Transverse colon (tissue), 3 donors: Measurements from ENCODE around the gene HDAC4.

ENCODE experiments used
- EP300 ChIP-seq: sonication (generic); formaldehyde crosslinking; IDR thresholded peaks from one replicate; pipeline ENCODE4 v1.6.1; 2017; ENCODE audit warnings: antibody characterized with exemption, low read depth
- POLR2A ChIP-seq: fragments of 450-650 bp; IDR thresholded peaks from one replicate; pipeline ENCODE4 v1.6.1; 2016; ENCODE audit warnings: antibody characterized with exemption, mild to moderate bottlenecking, moderate library complexity
- TF ChIP-seq, protein P1 (sequence below), 5 experiments: fragments of 200-600 bp in 3 of 5; fragments of 450-650 bp in 2 of 5; sonication (generic) in 3 of 5; IDR thresholded peaks; 1 replicate in 2 of 5; 2 replicates in 3 of 5; pipeline ENCODE4 v1.5.1; 2016 to 2017; ENCODE audit warnings: antibody characterized with exemption in 5 of 5, inconsistent platforms in 3 of 5, mild to moderate bottlenecking in 2 of 5, moderate library complexity in 1 of 5

DNA sequence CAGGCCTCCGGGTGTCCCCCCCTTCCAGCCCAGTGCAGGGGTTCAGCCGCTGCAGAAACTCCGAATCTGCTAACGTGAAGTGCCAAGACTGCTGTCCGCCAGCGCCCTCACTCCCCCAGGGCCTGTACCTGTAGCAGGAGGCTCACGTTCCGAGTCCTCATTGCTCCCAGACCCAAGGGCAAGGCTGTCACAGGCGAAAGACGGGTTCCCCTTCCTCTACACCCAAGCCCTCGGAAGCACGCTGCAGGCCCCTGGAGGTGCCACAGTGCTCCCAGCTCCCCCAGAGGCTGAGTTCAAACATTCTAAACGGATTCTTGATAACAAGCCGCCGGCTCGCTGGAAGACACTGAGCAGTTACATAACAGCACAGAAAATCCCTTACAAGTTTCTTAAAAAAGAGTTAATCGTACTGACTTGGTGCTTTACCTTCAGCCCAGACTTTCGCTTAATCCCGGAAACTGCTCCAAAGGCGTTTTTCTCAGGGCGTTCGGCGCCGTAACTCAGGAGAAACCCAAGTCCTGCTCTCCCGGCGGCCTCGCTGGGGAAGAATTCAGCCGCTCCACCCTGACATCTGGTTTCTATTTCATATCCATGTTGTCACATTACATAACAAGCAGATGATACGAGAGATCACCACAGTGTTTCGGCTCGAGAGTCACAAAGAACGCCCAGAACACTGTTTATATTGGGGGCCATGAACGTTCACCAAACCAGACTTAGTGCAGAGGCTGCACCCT lies 92.0 kb downstream of the HDAC4 start:
- TF ChIP-seq POLR2A (peak; percentile 43), EP300 (no peak)
- TF ChIP-seq, protein P1, sequence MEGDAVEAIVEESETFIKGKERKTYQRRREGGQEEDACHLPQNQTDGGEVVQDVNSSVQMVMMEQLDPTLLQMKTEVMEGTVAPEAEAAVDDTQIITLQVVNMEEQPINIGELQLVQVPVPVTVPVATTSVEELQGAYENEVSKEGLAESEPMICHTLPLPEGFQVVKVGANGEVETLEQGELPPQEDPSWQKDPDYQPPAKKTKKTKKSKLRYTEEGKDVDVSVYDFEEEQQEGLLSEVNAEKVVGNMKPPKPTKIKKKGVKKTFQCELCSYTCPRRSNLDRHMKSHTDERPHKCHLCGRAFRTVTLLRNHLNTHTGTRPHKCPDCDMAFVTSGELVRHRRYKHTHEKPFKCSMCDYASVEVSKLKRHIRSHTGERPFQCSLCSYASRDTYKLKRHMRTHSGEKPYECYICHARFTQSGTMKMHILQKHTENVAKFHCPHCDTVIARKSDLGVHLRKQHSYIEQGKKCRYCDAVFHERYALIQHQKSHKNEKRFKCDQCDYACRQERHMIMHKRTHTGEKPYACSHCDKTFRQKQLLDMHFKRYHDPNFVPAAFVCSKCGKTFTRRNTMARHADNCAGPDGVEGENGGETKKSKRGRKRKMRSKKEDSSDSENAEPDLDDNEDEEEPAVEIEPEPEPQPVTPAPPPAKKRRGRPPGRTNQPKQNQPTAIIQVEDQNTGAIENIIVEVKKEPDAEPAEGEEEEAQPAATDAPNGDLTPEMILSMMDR (IDR thresholded peaks at IDR 0.05): no peak
